GM12892 (cell line): ENCODE data around the gene MTUS2.

Experiments
- POLR2A ChIP-seq: IDR thresholded peaks from 2 replicates; pipeline ENCODE4 v1.6.1; 2011; ENCODE audit warnings: low read depth, low read length, control low read depth
- POLR2AphosphoS5 ChIP-seq: IDR thresholded peaks from 2 replicates; pipeline ENCODE4 v1.6.1; 2011; ENCODE audit warnings: low read depth, low read length, control low read depth
- TAF1 ChIP-seq: IDR thresholded peaks from 2 replicates; pipeline ENCODE4 v1.6.1; 2011; ENCODE audit warnings: low read depth, mild to moderate bottlenecking, control low read depth, low read length, borderline replicate concordance

- TF ChIP-seq POLR2A (no peak), POLR2AphosphoS5 (no peak), TAF1 (no peak)
Measured at GRCh38 chr13:29438769-29439168, 618.6 kb downstream of the MTUS2 start.
